Stimulated activated CD8-positive, alpha-beta memory T cell treated with anti-CD3 and anti-CD28 coated beads, Interleukin-12 subunit alpha, Interleukin-12 subunit beta, amount 100 ng/mL, for 1 hour (primary cell): Measurements from ENCODE around the gene PKD2.
"Not testable (repeated sequence)": the region's sequence is repeated elsewhere in the genome, so short reads cannot be mapped to it uniquely, and the experiment has no call there.

Experiments used
- DNase-seq: peaks from one replicate; pipeline ENCODE4 v3.0.0-alpha.2; 2020; ENCODE audit warnings: low read depth

Gene PKD2

DNA sequence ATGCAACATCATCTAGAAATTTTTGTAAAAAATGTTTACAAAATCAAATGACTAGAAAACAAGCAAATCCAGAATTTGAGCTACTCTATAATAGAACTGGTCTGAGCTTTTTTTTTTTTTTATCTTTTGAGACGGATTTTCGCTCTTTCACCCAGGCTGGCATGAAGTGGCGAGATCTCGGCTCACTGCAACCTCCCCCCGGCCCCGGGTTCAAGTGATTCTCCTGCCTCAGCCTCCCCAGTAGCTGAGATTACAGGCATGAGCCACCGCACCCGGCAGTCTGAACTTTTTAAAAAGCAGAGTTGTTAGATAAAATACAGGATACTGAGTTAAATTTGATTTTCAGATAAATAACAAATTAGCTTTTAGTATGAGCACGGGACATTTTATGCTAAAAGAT, 20.9 kb upstream of the PKD2 start:
- no peak for DNase-seq

- DNase-seq: no peak
Measured at GRCh38 chr4:87989765-87990164, 17.7 kb upstream of the PKD2 start.

GRCh38 chr4:87995435-87995834, 12.0 kb upstream of the PKD2 start:
- DNase-seq: no peak

- not testable (repeated sequence) for DNase-seq
Measured at GRCh38 chr4:87999191-87999691, 8.2 kb upstream of the PKD2 start.

DNA sequence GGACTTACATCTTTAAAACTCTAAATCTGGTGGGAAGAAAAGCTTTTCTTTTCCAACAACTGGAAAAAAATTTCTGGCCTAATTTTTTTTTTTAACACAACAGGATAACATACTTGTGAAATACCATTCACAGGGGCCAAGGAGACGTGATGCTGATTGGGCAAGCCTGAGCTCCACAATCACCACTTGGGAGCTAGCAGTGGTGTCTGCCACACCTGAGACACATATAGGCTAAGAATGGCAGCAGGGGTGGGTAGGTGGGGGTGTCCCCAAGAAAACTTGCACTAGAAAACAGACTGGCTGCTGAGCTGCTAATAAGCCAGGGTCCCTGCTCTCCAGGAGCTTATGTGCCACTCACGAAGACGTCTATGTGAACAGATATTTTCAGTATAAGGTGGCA, 5.6 kb upstream of the PKD2 start:
- DNase-seq: no peak

GRCh38 chr4:88002786-88003185, 4.6 kb upstream of the PKD2 start:
- DNase-seq: no peak

GRCh38 chr4:88003261-88003660, 4.2 kb upstream of the PKD2 start:
- DNase-seq: no peak

DNA sequence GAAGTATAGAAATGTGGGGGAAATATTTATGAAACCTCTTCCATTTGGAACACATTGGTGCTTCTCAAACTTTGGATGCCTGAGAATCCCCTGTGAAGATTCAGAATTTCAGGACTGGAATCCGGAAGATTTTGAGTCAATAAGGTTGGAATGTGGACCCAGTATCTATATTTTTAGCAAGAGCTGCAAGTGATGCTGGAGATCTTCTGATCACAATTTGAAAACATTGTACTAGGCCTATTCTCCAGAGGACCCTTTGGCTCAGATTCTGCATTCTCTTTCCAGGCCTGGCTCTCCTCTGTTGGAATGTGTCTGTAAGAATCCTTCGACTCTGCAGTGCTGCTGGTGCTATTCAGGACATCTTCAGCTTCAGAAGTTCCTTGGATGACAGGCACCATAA, 2.4 kb upstream of the PKD2 start:
- DNase-seq: no peak

- no peak for DNase-seq
Measured at GRCh38 chr4:88005946-88006345, 1.5 kb upstream of the PKD2 start.

DNA sequence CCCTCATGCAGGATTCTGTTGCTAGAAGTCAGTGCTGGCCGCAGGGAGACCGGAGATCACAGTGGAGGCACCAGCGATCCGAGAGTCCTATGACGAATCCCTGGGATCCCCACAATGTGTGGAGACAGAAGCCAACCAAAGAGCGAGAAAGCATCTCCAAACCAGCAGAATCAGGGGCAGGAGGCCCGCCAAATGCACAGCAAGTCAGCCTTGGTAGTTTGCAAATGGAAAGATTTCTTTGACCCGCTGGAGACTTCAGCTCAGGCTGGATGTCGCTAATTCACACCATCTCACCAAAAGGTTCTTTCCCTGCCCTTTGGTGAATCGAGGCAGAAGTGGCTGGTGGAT, 505 bp upstream of the PKD2 start:
- DNase-seq: no peak

GRCh38 chr4:88008122-88008742, 797 bp downstream of the PKD2 start:
- no peak for DNase-seq

GRCh38 chr4:88008743-88009171, 1.3 kb downstream of the PKD2 start:
- DNase-seq: no peak

GRCh38 chr4:88009871-88010270, 2.4 kb downstream of the PKD2 start:
- DNase-seq: no peak

DNA sequence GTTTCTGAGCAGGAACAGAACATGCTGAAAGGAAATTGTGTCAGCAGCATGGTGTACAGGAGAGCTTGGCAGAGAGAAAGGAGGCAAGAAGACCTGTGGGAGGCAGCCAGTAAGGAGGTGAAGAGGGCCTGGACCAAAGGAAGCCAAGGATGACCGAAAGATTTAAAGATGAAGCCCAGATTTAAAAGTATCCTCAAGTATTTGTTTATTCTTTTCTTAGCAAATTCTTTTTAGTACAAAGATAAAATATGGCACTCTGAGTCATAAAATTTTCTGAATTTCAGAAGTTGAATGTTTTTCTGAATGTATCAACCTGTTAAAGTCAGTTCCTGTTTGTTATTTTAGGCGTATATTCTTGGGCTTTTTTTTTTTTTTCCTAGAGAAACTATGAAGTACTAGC, 3.5 kb downstream of the PKD2 start:
- no peak for DNase-seq

DNA sequence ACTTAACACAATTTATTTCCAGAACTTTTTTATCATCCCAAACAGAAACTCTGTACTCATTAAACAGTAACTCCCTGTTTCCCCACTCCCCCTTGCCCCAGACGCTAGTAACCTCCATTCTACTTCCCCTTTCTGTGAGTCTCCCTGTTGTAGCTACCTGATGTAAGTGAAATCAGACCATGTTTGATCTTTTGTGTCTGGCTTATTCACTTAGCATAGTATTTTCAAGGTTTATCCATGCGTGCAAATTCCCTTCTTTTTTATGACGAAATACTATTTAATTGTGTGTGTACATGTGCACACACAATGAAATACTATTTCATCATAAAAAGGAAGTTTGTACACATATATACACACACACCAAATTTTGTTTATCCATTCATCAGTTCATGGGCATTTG, 5.2 kb downstream of the PKD2 start:
- DNase-seq: no peak

GRCh38 chr4:88014386-88014905, 7.0 kb downstream of the PKD2 start:
- no peak for DNase-seq

DNA sequence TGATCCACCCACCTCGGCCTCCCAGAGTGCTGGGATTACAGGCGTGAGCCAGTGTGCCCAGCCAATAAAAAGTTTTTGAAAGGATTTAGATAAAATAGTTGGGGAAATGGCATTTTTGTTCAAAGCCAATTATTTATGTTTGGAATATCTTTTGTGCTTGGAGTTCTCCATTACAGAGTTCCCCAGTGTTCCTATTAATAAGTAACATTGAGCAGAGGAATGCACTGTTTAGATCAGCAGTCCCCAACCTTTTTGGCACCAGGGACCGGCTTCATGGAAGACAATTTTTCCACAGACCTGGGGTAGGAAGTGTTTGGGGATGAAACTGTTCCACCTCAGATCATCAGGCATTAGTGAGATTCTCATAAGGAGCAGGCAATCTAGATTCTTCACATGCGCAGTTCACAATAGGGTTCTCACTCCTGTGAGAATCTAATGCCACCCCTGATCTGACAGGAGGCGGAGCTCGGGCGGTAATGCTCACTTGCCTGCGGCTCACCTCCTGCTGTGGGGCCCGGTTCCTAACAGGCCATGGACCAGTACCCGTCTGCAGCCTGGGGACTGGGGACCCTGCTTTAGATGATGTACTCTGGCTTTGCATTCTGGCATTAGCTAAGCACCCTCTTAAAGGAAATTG, 8.3 kb downstream of the PKD2 start:
- no peak for DNase-seq

- DNase-seq: no peak
Measured at GRCh38 chr4:88017516-88018297, 10.3 kb downstream of the PKD2 start.

DNA sequence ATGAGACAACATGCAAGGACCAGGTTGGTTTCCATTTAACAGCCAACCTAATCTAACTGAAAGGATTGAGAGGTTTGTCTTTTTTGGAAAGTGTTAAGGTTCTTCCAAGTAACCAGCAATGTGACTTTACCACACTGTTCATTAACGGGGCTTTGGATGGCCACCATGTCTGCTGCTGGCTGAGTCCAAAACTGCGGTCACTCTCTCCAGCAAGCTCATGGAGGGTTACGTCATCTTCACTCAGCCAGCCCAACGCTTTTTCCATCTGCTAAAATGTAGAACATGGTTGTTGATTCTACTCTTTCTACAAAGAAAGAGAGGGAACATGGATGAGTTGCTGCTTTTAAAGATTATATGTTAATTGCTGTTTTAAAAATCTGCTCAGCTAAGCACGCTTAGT, 11.0 kb downstream of the PKD2 start:
- no peak for DNase-seq

GRCh38 chr4:88021824-88022223, 14.4 kb downstream of the PKD2 start:
- DNase-seq: no peak

DNA sequence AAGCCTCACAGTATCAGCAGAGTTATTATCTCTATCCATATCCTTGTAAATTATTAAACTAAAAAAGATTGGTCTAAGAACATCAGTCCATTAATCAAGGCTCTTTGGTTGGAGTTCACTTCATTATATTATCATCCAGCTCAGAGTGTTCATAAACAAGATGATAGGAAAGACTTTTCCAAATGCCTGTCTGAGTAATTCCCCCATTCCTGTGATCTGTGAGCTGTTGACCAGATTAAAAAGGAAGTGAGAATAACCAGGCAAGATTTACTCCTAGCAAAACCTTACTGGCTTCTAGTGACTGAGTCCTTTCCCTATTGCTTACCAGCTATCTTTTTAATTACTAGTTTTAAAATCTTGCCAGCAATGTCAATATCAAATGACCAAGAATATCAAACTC, 14.9 kb downstream of the PKD2 start:
- no peak for DNase-seq

DNA sequence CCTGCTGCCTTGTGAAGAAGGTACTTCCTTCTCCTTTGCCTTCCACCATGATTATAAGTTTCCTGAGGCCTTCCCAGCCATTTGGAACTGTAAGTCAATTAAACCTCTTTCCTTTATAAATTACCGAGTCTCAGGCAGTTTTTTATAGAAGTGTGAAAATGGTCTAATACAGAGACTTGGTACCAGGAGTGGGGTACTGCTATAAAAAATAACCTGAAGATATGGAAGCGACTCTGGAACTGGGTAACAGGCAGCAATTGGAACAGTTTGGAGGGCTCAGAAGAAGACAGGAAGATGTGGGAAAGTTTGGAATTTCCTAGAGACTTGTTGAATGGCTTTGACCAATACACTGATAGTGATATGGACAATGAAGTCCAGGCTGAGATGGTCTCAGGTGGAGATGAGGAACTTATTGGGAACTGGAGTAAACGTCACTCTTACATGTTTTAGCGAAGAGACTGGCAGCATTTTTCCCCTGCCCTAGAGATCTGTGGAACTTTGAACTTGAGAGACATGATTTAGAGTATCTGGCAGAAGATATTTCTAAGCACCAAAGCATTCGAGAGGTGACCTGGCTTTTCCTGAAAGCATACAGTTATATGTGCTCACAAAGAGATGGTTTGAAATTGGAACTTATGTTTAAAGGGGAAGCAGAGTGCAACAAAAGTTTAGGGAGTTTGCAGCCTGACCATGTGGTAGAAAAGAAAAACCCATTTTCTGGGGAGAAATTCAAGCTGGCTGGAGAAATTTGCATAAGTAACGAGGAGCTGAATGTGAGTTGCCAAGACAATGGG, 18.6 kb downstream of the PKD2 start:
- not testable (repeated sequence) for DNase-seq
